Fibroblast of villous mesenchyme (primary cell): Measurements from ENCODE around the gene JADE2. TPM values are rescaled to one million over a fixed set of nuclear protein-coding genes. Genes with fewer than 3 reads are reported as not detected.
A peak's percentile ranks its signal among the peaks of the same experiment; 100 is the strongest.

ENCODE experiments used
- DNase-seq: peaks from one replicate; pipeline ENCODE4 v3.0.0-alpha.2; 2010; ENCODE audit warnings: low read depth
- H3K4me3 ChIP-seq: 2 replicates; pipeline ENCODE4 v1.5.1; 2011; ENCODE audit warnings: low read depth, mild to moderate bottlenecking, low read length
- total RNA-seq: library from RNA; depleted of rRNA; stranded (reverse); fragments of >200 nt; gene quantifications from 2 replicates; pipeline ENCODE4 v1.2.3, GENCODE V29; 2012
- TF ChIP-seq, protein P1 (sequence below): IDR thresholded peaks from 2 replicates; pipeline ENCODE4 v1.5.1; 2012; ENCODE audit warnings: low read depth, mild to moderate bottlenecking, low read length; ENCODE audit not compliant: insufficient read depth

Gene JADE2
- total RNA-seq, 1 donor, result 35.4 TPM

DNA sequence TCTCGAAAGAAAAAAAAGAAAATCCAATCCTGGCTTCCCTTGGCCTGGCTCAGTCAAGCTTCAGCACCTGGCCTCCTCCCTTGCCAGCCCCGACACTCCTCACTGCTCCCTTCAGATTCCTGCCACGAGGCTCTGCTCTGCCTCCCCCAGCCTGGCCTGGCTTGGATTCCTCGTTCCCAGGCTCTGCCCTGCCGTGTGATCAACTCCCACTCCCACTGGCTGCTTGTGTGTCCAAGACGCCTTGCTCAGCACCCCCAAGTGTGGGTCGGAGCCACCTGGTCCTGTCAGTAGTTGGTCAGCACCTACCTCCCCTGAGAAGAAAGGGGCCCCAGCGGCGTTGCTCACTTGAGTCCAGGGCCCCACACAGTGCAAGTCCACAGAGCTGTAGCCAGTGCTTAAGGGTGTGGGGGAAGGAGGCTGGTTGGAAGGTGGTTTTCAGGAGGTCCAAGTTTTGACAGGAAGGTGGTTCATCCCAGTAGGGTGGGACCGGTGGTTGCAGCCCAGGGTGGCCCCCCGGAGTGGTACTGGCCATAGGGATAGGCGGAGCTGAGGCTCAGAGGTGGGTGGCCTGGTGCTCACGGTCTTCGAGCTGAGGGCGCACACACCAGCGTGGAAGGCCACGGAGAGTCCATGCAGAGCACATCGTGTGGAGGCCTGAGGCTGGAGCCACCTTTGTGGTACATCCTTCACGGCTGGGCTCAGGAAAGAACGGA, 46.4 kb downstream of the JADE2 start:
- TF ChIP-seq, protein P1, sequence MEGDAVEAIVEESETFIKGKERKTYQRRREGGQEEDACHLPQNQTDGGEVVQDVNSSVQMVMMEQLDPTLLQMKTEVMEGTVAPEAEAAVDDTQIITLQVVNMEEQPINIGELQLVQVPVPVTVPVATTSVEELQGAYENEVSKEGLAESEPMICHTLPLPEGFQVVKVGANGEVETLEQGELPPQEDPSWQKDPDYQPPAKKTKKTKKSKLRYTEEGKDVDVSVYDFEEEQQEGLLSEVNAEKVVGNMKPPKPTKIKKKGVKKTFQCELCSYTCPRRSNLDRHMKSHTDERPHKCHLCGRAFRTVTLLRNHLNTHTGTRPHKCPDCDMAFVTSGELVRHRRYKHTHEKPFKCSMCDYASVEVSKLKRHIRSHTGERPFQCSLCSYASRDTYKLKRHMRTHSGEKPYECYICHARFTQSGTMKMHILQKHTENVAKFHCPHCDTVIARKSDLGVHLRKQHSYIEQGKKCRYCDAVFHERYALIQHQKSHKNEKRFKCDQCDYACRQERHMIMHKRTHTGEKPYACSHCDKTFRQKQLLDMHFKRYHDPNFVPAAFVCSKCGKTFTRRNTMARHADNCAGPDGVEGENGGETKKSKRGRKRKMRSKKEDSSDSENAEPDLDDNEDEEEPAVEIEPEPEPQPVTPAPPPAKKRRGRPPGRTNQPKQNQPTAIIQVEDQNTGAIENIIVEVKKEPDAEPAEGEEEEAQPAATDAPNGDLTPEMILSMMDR, result no peak
- H3K4me3 ChIP-seq, result no peak overlapping the region
- no peak for DNase-seq

GRCh38 chr5:134572811-134573210, 47.3 kb downstream of the JADE2 start:
- H3K4me3 ChIP-seq, result no peak overlapping the region

DNA sequence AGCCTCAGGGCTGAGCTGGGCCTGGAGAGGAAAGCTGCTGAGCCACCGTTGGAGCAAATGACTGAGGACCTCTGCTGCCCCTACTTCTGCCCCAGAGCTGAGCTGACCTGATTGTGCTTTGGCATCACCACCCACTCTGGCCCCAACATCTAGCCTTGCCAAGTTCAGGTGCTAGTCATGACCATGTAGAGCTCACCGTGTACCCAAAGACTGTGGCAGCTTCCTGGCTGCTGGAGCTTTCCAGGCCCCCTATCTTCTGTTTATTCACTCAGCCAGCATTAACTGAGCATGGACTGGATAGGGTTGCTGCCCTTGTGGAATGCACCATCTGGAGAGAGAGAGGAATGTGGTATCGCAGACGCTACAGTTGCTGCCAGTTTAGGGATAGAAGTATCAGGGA, 49.1 kb downstream of the JADE2 start:
- DNase-seq, result peak; percentile 38
- no peak overlapping the region for H3K4me3 ChIP-seq
- TF ChIP-seq, protein P1, result no peak

More at GRCh38 chr5:134572811-134573210, 47.3 kb downstream of the JADE2 start:
- TF ChIP-seq, protein P1, result no peak
- DNase-seq, result no peak

DNA sequence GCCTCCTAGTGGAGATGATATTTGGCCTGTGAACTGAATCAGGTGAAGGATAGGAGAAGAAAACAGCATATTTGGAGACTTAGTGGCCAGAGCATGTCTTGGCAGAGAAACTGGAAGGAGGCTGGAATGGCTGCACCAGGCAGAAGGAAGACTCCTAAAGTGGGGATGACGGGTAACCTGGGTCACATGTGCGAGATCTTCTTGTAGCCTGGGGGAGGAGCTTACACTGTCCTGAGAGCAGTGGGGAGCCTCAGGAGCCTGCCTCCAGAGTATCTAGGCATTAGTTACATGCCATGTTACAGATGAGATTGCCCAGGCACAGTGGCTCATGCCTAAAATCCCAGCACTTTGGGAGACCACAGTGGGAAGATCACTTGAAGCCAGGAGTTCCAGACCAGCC, 49.8 kb downstream of the JADE2 start:
- no peak for DNase-seq
- TF ChIP-seq, protein P1, result no peak
- H3K4me3 ChIP-seq, result no peak overlapping the region

- H3K4me3 ChIP-seq, result no peak overlapping the region
- DNase-seq, result no peak
- TF ChIP-seq, protein P1, result no peak
Measured at GRCh38 chr5:134576386-134577021, 51.0 kb downstream of the JADE2 start.

DNA sequence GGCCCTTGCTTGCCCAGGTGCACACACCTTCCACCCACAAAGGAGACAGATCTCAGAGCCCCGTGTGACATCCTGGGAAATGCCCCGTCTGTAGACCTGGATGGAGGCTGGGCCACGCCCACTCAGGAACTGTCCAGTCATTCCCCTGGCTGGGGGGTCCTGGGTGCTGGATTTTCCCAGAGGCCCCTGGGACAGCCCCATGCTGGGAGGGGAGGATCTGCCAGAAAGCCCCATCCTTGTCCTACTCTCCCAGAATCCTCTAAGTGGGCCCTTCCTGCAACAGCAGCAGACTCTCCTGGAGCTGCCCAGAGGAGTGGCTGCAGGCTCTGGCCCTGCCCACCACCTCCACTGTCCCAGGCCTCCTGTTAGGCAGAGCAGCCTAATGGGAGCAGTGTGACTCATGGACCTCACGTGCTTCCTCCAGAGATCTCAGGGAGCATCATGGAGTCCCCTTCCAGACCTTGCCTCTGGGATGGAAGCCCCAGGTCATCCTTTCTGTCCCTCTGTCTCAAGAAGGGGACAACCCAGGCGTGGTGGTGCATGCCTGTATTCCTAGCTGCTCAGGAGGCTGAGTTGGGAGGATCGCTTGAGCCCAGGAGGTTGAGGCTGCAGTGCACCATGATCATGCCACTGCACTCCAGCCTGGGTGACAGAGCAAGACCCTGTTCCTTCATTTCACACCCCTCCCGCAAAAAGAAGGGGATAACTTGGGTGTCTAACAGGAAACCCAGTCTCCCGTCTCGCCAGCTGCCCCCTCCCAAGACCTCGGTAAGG, 51.7 kb downstream of the JADE2 start:
- no peak overlapping the region for H3K4me3 ChIP-seq
- DNase-seq, result peak; percentile 70
- TF ChIP-seq, protein P1, result no peak
